ENCODE results near the gene SPPL2B.

The SPPL2B gene

GRCh38 chr19:2312820-2313501 is 15.5 kb upstream of the SPPL2B start:
- H3K9ac ChIP-seq (ENCODE audit: low read length in 5 of 5) = no peak overlapping the region
- peaks cover 0 to 11% (median 7%) of the 10 kb centered on the region in 5 donors for H3K4me1 ChIP-seq (ENCODE audit: control insufficient read depth in 5 of 5, insufficient read depth in 5 of 5, low read length in 5 of 5)

DNA sequence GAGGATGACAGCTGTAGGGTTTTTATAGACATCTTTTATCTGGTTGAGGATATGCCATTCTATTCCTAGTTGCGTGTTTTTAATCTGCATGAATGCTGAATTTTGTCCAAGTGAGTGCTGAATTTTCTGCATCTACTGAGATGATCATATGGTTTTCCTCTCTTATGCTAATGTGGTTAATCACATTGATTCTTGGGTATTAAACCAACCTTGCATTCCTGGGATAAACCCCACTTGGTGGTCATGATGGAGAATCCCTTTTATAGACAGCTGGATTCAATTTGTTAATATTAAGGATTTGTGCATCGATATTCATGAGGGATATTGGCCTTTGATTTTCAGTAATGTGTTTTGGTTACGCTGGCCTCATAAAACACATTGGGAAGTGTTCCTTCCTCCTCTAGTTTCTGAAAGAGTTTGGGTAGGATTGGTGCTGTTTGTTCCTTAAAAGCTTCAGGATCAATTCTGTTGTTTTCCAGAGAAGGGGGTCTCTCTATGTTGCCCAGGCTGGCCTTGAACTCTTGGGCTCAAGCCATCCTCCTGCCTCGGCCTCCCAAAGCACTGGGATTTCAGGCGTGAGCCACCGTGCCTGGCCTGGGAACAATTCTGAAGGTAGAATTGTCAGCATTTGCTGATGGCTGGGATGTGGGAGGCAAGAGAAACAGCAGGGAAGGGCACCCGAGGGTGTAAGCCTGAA is 13.2 kb upstream of the SPPL2B start:
- Histone ChIP-seq H3K27ac (ENCODE audit: low read depth, low read length) (no peak overlapping the region), H3K9me3 (ENCODE audit: control insufficient read depth in 5 of 5, low read length in 5 of 5) (peaks cover 0 to 13% (median 0%) of the 10 kb centered on the region in 5 donors), H3K4me1 (ENCODE audit: control insufficient read depth in 5 of 5, insufficient read depth in 5 of 5, low read length in 5 of 5) (peaks cover 0 to 12% (median 7%) of the 10 kb centered on the region in 5 donors), H3K27me3 (ENCODE audit: control insufficient read depth in 5 of 5, insufficient read depth in 4 of 5, low read length in 5 of 5) (peaks cover 9 to 14% (median 12%) of the 10 kb centered on the region in 5 donors), H3K4me3 (ENCODE audit: low read depth in 1 of 5, low read length in 5 of 5) (no peak overlapping the region), H3K9ac (ENCODE audit: low read length in 5 of 5) (no peak overlapping the region), H3K36me3 (ENCODE audit: control insufficient read depth in 5 of 5, insufficient read depth in 5 of 5, low read length in 5 of 5) (no peaks in the 10 kb centered on the region)

More at GRCh38 chr19:2312820-2313501, 15.5 kb upstream of the SPPL2B start:
- Histone ChIP-seq H3K27me3 (ENCODE audit: control insufficient read depth in 5 of 5, insufficient read depth in 4 of 5, low read length in 5 of 5) (peaks cover 17 to 34% (median 27%) of the 10 kb centered on the region in 5 donors), H3K9me3 (ENCODE audit: control insufficient read depth in 5 of 5, low read length in 5 of 5) (peaks cover 0 to 13% (median 0%) of the 10 kb centered on the region in 5 donors), H3K27ac (ENCODE audit: low read depth, low read length) (no peak overlapping the region), H3K36me3 (ENCODE audit: control insufficient read depth in 5 of 5, insufficient read depth in 5 of 5, low read length in 5 of 5) (no peaks in the 10 kb centered on the region), H3K4me3 (ENCODE audit: low read depth in 1 of 5, low read length in 5 of 5) (no peak overlapping the region)

GRCh38 chr19:2315818-2316353 is 12.6 kb upstream of the SPPL2B start:
- Histone ChIP-seq H3K4me1 (ENCODE audit: control insufficient read depth in 5 of 5, insufficient read depth in 5 of 5, low read length in 5 of 5) (peaks cover 0 to 12% (median 7%) of the 10 kb centered on the region in 5 donors), H3K27me3 (ENCODE audit: control insufficient read depth in 5 of 5, insufficient read depth in 4 of 5, low read length in 5 of 5) (peaks cover 6 to 12% (median 11%) of the 10 kb centered on the region in 5 donors), H3K9ac (ENCODE audit: low read length in 5 of 5) (no peak overlapping the region), H3K4me3 (ENCODE audit: low read depth in 1 of 5, low read length in 5 of 5) (no peak overlapping the region), H3K36me3 (ENCODE audit: control insufficient read depth in 5 of 5, insufficient read depth in 5 of 5, low read length in 5 of 5) (no peaks in the 10 kb centered on the region), H3K27ac (ENCODE audit: low read depth, low read length) (no peak overlapping the region), H3K9me3 (ENCODE audit: control insufficient read depth in 5 of 5, low read length in 5 of 5) (peaks cover 0 to 13% (median 0%) of the 10 kb centered on the region in 5 donors)

DNA sequence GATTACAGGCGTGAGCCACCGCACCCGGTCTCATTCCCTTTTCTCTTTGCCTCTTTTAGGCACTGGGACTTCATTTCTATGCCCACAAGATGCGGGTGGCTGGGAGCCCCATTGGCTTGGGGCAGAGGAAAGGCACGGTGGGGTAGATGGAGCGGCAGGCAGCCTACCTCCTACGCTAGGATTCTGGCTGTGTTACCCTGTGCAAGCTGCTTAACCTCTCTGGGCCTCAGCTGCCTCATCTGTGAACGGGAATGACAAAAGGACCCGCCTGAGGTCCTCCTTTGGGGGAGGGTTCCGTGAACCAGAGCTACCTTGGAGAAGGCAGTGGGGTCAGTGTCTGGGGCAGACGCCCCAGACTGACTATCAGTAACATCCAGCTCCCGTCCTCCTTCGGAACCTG is 11.2 kb upstream of the SPPL2B start:
- peaks cover 0 to 12% (median 7%) of the 10 kb centered on the region in 5 donors for H3K4me1 ChIP-seq (ENCODE audit: control insufficient read depth in 5 of 5, insufficient read depth in 5 of 5, low read length in 5 of 5)
- H3K27ac ChIP-seq (ENCODE audit: low read depth, low read length) = no peak overlapping the region
- no peak overlapping the region for H3K9ac ChIP-seq (ENCODE audit: low read length in 5 of 5)
- peaks cover 0 to 13% (median 0%) of the 10 kb centered on the region in 5 donors for H3K9me3 ChIP-seq (ENCODE audit: control insufficient read depth in 5 of 5, low read length in 5 of 5)
- peaks cover 4 to 9% (median 8%) of the 10 kb centered on the region in 5 donors for H3K27me3 ChIP-seq (ENCODE audit: control insufficient read depth in 5 of 5, insufficient read depth in 4 of 5, low read length in 5 of 5)
- H3K4me3 ChIP-seq (ENCODE audit: low read depth in 1 of 5, low read length in 5 of 5) = no peak overlapping the region
- peaks cover 0 to 12% (median 7%) of the 10 kb centered on the region in 5 donors for H3K36me3 ChIP-seq (ENCODE audit: control insufficient read depth in 5 of 5, insufficient read depth in 5 of 5, low read length in 5 of 5)

DNA sequence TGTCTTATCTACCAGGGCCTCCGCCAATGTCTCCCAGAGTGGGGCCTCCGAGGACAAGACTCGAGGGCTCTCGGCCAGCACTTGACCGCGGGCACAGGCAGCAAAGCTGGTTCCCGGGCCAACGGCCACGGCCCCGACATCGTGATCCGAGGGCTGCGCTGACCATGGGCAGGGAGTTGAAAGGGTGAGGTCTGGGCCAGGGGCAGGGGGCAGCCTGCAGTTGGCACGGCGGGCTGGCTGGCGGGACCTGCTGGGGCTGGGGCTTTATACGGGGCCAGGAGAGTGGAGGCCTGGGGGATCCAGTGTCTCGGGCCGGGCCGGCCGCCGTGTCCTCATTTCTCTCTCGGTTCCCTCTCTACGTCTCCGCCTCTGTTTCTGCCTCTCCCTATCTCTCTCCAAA is 10.7 kb upstream of the SPPL2B start:
- Histone ChIP-seq H3K4me3 (ENCODE audit: low read depth in 1 of 5, low read length in 5 of 5) (no peak overlapping the region), H3K36me3 (ENCODE audit: control insufficient read depth in 5 of 5, insufficient read depth in 5 of 5, low read length in 5 of 5) (peaks cover 0 to 16% (median 10%) of the 10 kb centered on the region in 5 donors), H3K9me3 (ENCODE audit: control insufficient read depth in 5 of 5, low read length in 5 of 5) (peaks cover 0 to 13% (median 0%) of the 10 kb centered on the region in 5 donors), H3K27me3 (ENCODE audit: control insufficient read depth in 5 of 5, insufficient read depth in 4 of 5, low read length in 5 of 5) (peaks cover 0 to 5% (median 3%) of the 10 kb centered on the region in 5 donors), H3K9ac (ENCODE audit: low read length in 5 of 5) (no peak overlapping the region), H3K27ac (ENCODE audit: low read depth, low read length) (no peak overlapping the region), H3K4me1 (ENCODE audit: control insufficient read depth in 5 of 5, insufficient read depth in 5 of 5, low read length in 5 of 5) (peaks cover 0 to 12% (median 7%) of the 10 kb centered on the region in 5 donors)

GRCh38 chr19:2318923-2319322 is 9.6 kb upstream of the SPPL2B start:
- peaks cover 0 to 12% (median 7%) of the 10 kb centered on the region in 5 donors for H3K4me1 ChIP-seq (ENCODE audit: control insufficient read depth in 5 of 5, insufficient read depth in 5 of 5, low read length in 5 of 5)
- H3K27ac ChIP-seq (ENCODE audit: low read depth, low read length) = no peak overlapping the region
- H3K9me3 ChIP-seq (ENCODE audit: control insufficient read depth in 5 of 5, low read length in 5 of 5) = peaks cover 0 to 13% (median 0%) of the 10 kb centered on the region in 5 donors
- H3K9ac ChIP-seq (ENCODE audit: low read length in 5 of 5) = no peak overlapping the region
- peaks cover 0 to 26% (median 15%) of the 10 kb centered on the region in 5 donors for H3K36me3 ChIP-seq (ENCODE audit: control insufficient read depth in 5 of 5, insufficient read depth in 5 of 5, low read length in 5 of 5)
- no peaks in the 10 kb centered on the region for H3K27me3 ChIP-seq (ENCODE audit: control insufficient read depth in 5 of 5, insufficient read depth in 4 of 5, low read length in 5 of 5)
- no peak overlapping the region for H3K4me3 ChIP-seq (ENCODE audit: low read depth in 1 of 5, low read length in 5 of 5)

DNA sequence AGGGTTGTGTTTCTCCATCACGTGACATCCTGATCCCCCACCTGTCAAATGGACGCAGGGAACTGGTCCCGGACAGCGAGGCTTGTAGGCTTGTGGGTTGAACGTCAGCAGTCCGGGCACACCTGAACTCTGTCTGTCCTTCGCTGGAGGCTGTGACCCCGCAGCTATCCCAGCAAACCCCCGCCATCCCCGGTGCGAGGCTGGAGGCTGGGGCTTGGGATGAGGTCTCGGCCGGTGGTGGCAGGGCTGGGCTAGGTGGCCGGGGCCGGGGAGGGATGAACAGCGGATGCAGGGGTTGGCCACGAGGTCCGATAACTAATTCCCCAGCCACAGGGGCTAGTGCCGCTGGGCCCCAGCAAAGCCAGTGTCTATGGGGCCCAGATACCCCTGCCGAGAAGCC is 8.9 kb upstream of the SPPL2B start:
- Histone ChIP-seq H3K4me1 (ENCODE audit: control insufficient read depth in 5 of 5, insufficient read depth in 5 of 5, low read length in 5 of 5) (peaks cover 0 to 12% (median 7%) of the 10 kb centered on the region in 5 donors), H3K4me3 (ENCODE audit: low read depth in 1 of 5, low read length in 5 of 5) (no peak overlapping the region), H3K27ac (ENCODE audit: low read depth, low read length) (no peak overlapping the region), H3K36me3 (ENCODE audit: control insufficient read depth in 5 of 5, insufficient read depth in 5 of 5, low read length in 5 of 5) (peaks cover 0 to 30% (median 21%) of the 10 kb centered on the region in 5 donors), H3K9me3 (ENCODE audit: control insufficient read depth in 5 of 5, low read length in 5 of 5) (peaks cover 0 to 12% (median 0%) of the 10 kb centered on the region in 5 donors), H3K9ac (ENCODE audit: low read length in 5 of 5) (no peak overlapping the region), H3K27me3 (ENCODE audit: control insufficient read depth in 5 of 5, insufficient read depth in 4 of 5, low read length in 5 of 5) (no peaks in the 10 kb centered on the region)

DNA sequence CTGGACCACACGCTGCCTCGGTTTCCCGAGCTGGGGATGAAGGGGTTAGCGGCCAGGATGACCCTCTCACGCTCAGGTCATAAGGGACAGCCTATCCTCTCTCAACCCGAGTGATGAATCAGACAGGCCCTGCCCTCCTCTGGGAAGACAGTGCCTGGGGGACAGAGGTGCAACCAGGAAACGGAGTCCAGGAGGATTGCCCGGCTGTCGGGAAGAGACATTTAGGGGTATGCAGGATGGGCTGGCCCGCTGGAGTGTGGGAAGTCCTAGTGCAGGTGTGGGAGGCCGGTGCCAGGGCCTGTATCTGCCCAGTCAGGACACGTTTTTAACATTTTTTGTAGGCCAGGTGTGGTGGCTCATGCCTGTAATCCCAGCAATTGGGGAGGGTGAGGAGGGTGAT is 8.4 kb upstream of the SPPL2B start:
- H3K27ac ChIP-seq (ENCODE audit: low read depth, low read length) = no peak overlapping the region
- peaks cover 0 to 7% (median 0%) of the 10 kb centered on the region in 5 donors for H3K9me3 ChIP-seq (ENCODE audit: control insufficient read depth in 5 of 5, low read length in 5 of 5)
- no peaks in the 10 kb centered on the region for H3K27me3 ChIP-seq (ENCODE audit: control insufficient read depth in 5 of 5, insufficient read depth in 4 of 5, low read length in 5 of 5)
- peaks cover 0 to 35% (median 24%) of the 10 kb centered on the region in 5 donors for H3K36me3 ChIP-seq (ENCODE audit: control insufficient read depth in 5 of 5, insufficient read depth in 5 of 5, low read length in 5 of 5)
- H3K4me1 ChIP-seq (ENCODE audit: control insufficient read depth in 5 of 5, insufficient read depth in 5 of 5, low read length in 5 of 5) = peaks cover 0 to 12% (median 7%) of the 10 kb centered on the region in 5 donors
- no peak overlapping the region for H3K9ac ChIP-seq (ENCODE audit: low read length in 5 of 5)
- no peak overlapping the region for H3K4me3 ChIP-seq (ENCODE audit: low read depth in 1 of 5, low read length in 5 of 5)

DNA sequence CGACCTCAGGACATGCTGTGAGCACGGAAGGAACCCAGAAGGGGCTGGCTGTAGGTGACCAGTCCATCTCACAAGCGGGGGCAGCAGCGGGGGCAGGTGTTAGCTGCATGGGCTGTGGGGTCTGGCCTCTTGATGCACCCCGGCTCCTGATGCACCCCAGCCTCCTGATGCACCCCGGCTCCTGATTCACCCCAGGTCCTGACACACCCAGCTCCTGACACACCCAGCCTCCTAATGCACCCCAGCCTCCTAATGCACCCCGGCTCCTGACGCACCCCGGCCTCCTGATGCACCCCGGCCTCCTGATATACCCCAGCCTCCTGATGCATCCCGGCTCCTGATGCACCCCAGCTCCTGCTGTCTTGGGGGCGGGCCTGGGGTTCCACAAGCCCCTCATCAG is 7.5 kb upstream of the SPPL2B start:
- H3K4me3 ChIP-seq (ENCODE audit: low read depth in 1 of 5, low read length in 5 of 5) = no peak overlapping the region
- H3K36me3 ChIP-seq (ENCODE audit: control insufficient read depth in 5 of 5, insufficient read depth in 5 of 5, low read length in 5 of 5) = peaks cover 0 to 43% (median 30%) of the 10 kb centered on the region in 5 donors

More for the DNA sequence above, 7.5 kb upstream of the SPPL2B start:
- H3K9me3 ChIP-seq (ENCODE audit: control insufficient read depth in 5 of 5, low read length in 5 of 5) = no peaks in the 10 kb centered on the region
- H3K27me3 ChIP-seq (ENCODE audit: control insufficient read depth in 5 of 5, insufficient read depth in 4 of 5, low read length in 5 of 5) = no peaks in the 10 kb centered on the region
- no peak overlapping the region for H3K9ac ChIP-seq (ENCODE audit: low read length in 5 of 5)
- peaks cover 0 to 9% (median 6%) of the 10 kb centered on the region in 5 donors for H3K4me1 ChIP-seq (ENCODE audit: control insufficient read depth in 5 of 5, insufficient read depth in 5 of 5, low read length in 5 of 5)
- H3K27ac ChIP-seq (ENCODE audit: low read depth, low read length) = no peak overlapping the region

Measured in subcutaneous abdominal adipose tissue (tissue), 5 donors.